Heart right ventricle (tissue), 16 donors: ENCODE results near the gene WFIKKN2. TPM values are rescaled to one million over a fixed set of nuclear protein-coding genes. Genes with fewer than 3 reads are reported as not detected.

Experiments
- ATAC-seq, 8 donors: fragments of 200-7000 bp; cut with Tn5 transposase; one replicate each; pipeline ENCODE4 v1.9.1; 2020; ENCODE audit warnings: mild to moderate bottlenecking in 8 of 8, moderate library complexity in 8 of 8, moderate number of reproducible peaks in 1 of 8
- DNase-seq, 2 donors: peaks; one replicate each; pipeline ENCODE4 v3.0.0-alpha.2; 2020
- H3K27ac ChIP-seq, 10 donors: fragments of 200-600 bp; sonication (generic) in 2 of 10; one replicate each; pipeline versions ENCODE4 v1.5.0 to v1.8.0; 2020 to 2022; ENCODE audit warnings: mild to moderate bottlenecking in 3 of 10
- H3K27me3 ChIP-seq, 7 donors: fragments of 200-600 bp; one replicate each; pipeline ENCODE4 v1.8.0; 2021 to 2022; ENCODE audit warnings: mild to moderate bottlenecking in 2 of 7
- H3K36me3 ChIP-seq, 9 donors: fragments of 200-600 bp; sonication (generic) in 1 of 9; one replicate each; pipeline versions ENCODE4 v1.5.0 to v1.8.0; 2020 to 2022; ENCODE audit warnings: mild to moderate bottlenecking in 2 of 9
- H3K4me1 ChIP-seq, 9 donors: fragments of 200-600 bp; sonication (generic) in 1 of 9; one replicate each; pipeline versions ENCODE4 v1.5.0 to v1.8.0; 2020 to 2022; ENCODE audit warnings: mild to moderate bottlenecking in 4 of 9
- H3K4me3 ChIP-seq, 10 donors: fragments of 200-600 bp; sonication (generic) in 2 of 10; one replicate each; pipeline versions ENCODE4 v1.5.0 to v1.8.0; 2020 to 2022; ENCODE audit warnings: mild to moderate bottlenecking in 7 of 10, moderate library complexity in 2 of 10
- H3K9me3 ChIP-seq, 11 donors: fragments of 200-600 bp in 10 of 11; sonication (generic) in 2 of 11; one replicate each; pipeline versions ENCODE4 v1.5.0 to v1.8.0; 2013 to 2022; ENCODE audit warnings: mild to moderate bottlenecking in 2 of 11, control low read depth in 1 of 11, moderate library complexity in 1 of 11
- whole genome bisulfite sequencing, 2 donors: extraction: QIAGEN DNeasy Blood & Tissue Kit; methylation state at CpG; one replicate each; pipeline ENCODE4 v1.1.7; 2013; ENCODE audit warnings: inconsistent platforms in 1 of 2; 5-methylcytosine and 5-hydroxymethylcytosine counted together
- intact Hi-C, 10 donors: fragments of 100-400 bp; cut with DNase I; formaldehyde crosslinking; loops; one replicate each; pipeline versions ENCODE4 v1.11.1 to v1.14.2; 2022
- polyA plus RNA-seq, 2 donors: library from polyadenylated mRNA; stranded (reverse); fragments of 200-250 nt; gene quantifications; one replicate each; pipeline ENCODE4 v1.2.3, GENCODE V29; 2013
- total RNA-seq, 10 donors: library from RNA; stranded (reverse); fragmentation: NEBNext Ultra II Directional in 3 of 10; extraction: Animal tissue kit (Norgen Biotek cat#: 25700) in 3 of 10; gene quantifications; one replicate each; pipeline versions ENCODE4 v1.2.1 to v1.2.4, GENCODE V29; 2021 to 2023
- TF ChIP-seq, protein P1 (sequence below), 9 donors: fragments of 200-600 bp; sonication (generic) in 2 of 9; IDR thresholded peaks; one replicate each; pipeline versions ENCODE4 v1.5.0 to v1.8.0; 2021 to 2022; ENCODE audit warnings: antibody characterized with exemption in 9 of 9, mild to moderate bottlenecking in 5 of 9, moderate library complexity in 1 of 9
- donor health status: Arrhythmogenic right ventricular cardiomyopathy.
- donor health status: ischemic (EF 13 %, LVEDD 7.1; RV severe dilation, severe dysfunction).
- donor health status: healthy with polysubstance abuse.
- donor health status: DM: no; HTN: yes; CAD: no.
- donor health status: DM: no; HTN: no; CAD: no.
- donor health status: ischemic (EF 25% LVEDD 6.9; RV normal size, moderate dysfunction).
- donor health status: ischemic (EF 25% LVEDD 5.7; RV mildly dilated, moderate dysfunction).
- donor health status: healthy.
- donor health status: DM: yes; HTN: yes; CAD: no.
- donor health status: Ischemic cardiomyopathy.
- donor health status: ischemic (EF 35%, LVEDD 5.7; RV mildly dilated, moderate dysfunction).
- donor health status: nonischemic (EF 11% LVEDD 7.7; RV severe dilation, severe dysfunction).
- donor health status: DM: yes; HTN: yes; CAD: no.
- donor health status: PGD.
- donor health status: ischemic (EF 29% LVEDD 5.4; RV normal size, mild dysfunction).
- donor health status: nonischemic (EF 23%, LVEDD 6.1; RV moderate dilation, normal function).

WFIKKN2 gene
- total and polyA plus RNA-seq, 12 donors: 0.10 to 1.7 (median 0.49) TPM

DNA sequence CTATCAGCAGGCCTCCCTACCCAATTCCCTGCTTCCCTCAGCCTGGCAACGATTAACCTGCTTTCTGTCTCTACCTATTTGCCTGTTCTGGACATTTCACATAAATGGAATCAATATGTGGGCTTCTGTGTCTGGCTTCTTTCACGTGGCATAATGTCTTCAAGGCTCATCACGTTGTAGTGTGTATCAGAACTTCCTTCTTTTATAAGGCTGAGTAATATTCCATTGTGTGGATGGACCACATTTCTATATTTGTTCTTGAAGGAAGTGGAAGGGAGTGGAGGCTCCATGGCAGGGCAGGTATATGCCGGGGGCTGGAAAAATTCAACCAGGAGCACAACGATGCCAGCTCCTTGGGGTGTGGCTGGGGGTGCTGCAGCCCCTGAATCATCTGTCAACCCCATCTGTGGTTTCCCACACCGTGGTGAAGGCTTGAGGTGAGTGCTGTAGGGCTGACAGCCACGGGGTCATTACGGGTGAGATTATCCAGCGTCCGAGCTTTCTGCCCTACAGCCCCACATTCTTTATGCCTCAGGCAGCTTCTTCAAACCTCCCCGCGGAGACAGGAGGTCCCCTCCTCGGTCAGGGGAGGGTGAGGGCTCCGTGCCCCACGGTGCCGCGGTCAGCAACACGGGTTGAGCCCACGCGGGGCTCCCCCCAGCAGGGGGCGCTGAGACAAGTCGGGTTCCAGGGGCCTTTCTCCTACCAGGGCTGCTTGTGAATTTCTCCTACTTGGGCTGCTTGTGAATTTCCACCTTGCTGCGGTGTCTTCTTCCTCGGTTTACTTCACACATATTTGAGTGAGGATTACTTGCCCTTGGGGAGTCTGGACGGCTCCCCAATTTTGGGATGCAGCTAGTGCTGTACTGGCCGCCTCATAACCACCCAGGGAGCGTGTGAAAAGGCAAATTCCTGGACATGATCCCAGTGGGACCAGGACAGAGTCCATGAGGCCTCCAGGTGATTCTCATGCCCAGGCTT lies 18.3 kb upstream of the WFIKKN2 start:
- no peaks in the 10 kb centered on the region for H3K36me3 ChIP-seq
- intact Hi-C loops: loop anchor here in 1 of 10 donors (1.0 kb wide), 1 partner anchor 25 kb away; no protein-coding TSS in a partner anchor
- H3K9me3 ChIP-seq: no peaks in the 10 kb centered on the region
- DNase-seq: peak; percentile 29 to 66
- H3K27ac ChIP-seq: no peak overlapping the region
- peaks cover 0 to 7% (median 0%) of the 10 kb centered on the region in 7 donors for H3K27me3 ChIP-seq
- ATAC-seq: peak; percentile 43 to 85 (median 75)
- TF ChIP-seq, protein P1, sequence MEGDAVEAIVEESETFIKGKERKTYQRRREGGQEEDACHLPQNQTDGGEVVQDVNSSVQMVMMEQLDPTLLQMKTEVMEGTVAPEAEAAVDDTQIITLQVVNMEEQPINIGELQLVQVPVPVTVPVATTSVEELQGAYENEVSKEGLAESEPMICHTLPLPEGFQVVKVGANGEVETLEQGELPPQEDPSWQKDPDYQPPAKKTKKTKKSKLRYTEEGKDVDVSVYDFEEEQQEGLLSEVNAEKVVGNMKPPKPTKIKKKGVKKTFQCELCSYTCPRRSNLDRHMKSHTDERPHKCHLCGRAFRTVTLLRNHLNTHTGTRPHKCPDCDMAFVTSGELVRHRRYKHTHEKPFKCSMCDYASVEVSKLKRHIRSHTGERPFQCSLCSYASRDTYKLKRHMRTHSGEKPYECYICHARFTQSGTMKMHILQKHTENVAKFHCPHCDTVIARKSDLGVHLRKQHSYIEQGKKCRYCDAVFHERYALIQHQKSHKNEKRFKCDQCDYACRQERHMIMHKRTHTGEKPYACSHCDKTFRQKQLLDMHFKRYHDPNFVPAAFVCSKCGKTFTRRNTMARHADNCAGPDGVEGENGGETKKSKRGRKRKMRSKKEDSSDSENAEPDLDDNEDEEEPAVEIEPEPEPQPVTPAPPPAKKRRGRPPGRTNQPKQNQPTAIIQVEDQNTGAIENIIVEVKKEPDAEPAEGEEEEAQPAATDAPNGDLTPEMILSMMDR (IDR thresholded peaks at IDR 0.05): peak; percentile 68 to 87 (median 81)
- 25 to 30% methylated on average over 27 of the region's 27 CpGs for WGBS, 2 donors
- H3K4me1 ChIP-seq: peaks cover 0 to 7% (median 0%) of the 10 kb centered on the region in 9 donors
- peak overlapping the region in 3 of 10 donors; percentile 12 to 24 (median 17) for H3K4me3 ChIP-seq

DNA sequence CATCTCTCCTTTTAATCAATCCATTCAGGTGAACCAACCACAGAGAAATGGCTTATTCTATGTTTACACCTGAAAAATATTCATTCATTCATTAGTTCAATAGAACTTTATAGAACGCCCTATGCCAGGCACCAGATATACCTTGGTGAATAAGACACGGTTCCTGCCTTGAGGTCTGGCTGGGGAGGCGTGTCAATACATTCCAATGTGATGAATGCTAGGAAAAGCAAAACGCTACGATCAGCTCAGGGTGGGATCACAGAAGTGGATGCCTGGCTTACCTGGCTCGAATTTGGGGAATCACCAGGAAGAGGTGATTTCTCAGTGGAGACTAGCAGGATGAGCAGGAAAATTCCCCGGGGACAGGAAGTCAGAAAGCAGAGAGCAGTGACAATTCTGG lies 17.5 kb upstream of the WFIKKN2 start:
- WGBS, 2 donors: 51 to 57% methylated on average over 7 of the region's 7 CpGs
- H3K27me3 ChIP-seq: peaks cover 0 to 7% (median 0%) of the 10 kb centered on the region in 7 donors
- intact Hi-C loops: loop anchor here in 1 of 10 donors (1.0 kb wide), 1 partner anchor 24 kb away; no protein-coding TSS in a partner anchor
- H3K4me3 ChIP-seq: no peak overlapping the region
- no peak overlapping the region for H3K27ac ChIP-seq
- DNase-seq (no peak), ATAC-seq (no peak)
- no peaks in the 10 kb centered on the region for H3K36me3 ChIP-seq
- peaks cover 0 to 5% (median 0%) of the 10 kb centered on the region in 11 donors for H3K9me3 ChIP-seq
- H3K4me1 ChIP-seq: peaks cover 0 to 7% (median 0%) of the 10 kb centered on the region in 9 donors
- TF ChIP-seq, protein P1 (IDR thresholded peaks at IDR 0.05): no peak

DNA sequence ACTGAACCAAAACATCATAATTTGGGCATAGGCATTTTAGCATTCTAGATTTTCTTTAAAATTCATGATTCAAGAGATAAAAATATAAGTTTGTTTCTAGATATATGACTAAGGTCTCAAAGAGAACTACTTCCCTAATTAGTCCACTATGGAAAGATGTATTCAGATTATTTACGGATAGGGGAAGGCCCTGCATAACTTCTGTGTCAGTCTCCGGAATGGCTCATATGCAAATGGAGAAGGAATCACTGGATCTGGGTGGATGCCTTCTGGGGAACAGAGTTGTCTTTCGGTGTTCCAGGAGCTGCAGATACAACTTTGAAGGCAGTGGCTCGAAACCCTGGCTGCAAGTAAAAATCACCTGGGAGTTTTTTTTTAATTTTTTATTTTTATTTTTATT lies 17.1 kb upstream of the WFIKKN2 start:
- Histone ChIP-seq H3K4me3 (no peak overlapping the region), H3K9me3 (peaks cover 0 to 8% (median 0%) of the 10 kb centered on the region in 11 donors), H3K27ac (no peak overlapping the region), H3K36me3 (no peaks in the 10 kb centered on the region), H3K4me1 (peaks cover 0 to 7% (median 0%) of the 10 kb centered on the region in 9 donors), H3K27me3 (peaks cover 0 to 7% (median 0%) of the 10 kb centered on the region in 7 donors)
- no peak for DNase-seq
- TF ChIP-seq, protein P1 (IDR thresholded peaks at IDR 0.05): no peak
- 90 to 92% methylated on average over 4 of the region's 4 CpGs for WGBS, 2 donors
- intact Hi-C loops: no loop called here
- ATAC-seq: no peak

DNA sequence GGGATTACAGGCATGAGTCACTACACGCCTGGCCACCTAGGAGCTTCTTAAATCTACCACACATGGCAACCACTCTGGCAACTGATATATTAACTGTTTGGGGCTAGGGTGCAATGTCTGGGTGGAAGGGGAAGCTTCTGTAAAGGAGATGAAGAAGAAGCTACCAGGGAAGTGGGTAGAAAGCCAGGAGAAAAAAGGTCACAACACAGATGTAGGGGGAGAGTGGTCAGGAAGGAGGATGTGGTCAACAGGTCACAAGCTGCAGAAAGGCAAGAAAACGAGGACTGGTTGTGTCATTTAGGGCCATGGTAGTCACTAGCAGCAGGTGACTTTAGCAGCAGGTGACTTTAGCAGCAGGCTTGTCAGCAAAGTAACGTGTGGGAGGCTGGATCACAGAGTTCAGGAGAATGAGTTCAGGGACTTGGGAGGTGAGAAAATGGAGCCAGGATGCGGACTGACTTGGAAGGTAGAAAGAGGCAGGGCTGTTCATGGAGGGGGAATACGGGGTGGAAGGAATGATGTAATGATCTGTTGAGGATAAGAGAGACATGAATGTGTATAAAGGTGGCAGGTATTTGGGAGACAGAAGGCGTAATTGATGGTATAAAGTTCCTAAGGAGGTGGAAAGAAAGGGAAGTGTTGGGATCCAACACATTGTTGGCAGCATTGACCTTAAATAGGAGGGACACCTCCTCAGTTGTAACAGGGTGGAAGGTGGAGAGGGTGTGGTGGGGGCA lies 16.3 kb upstream of the WFIKKN2 start:
- TF ChIP-seq, protein P1 (IDR thresholded peaks at IDR 0.05): no peak
- H3K36me3 ChIP-seq: no peaks in the 10 kb centered on the region
- ATAC-seq (no peak), DNase-seq (no peak)
- no peak overlapping the region for H3K27ac ChIP-seq
- H3K4me3 ChIP-seq: no peak overlapping the region
- H3K27me3 ChIP-seq: peaks cover 0 to 7% (median 0%) of the 10 kb centered on the region in 7 donors
- WGBS, 2 donors: 73 to 74% methylated on average over 6 of the region's 6 CpGs
- H3K9me3 ChIP-seq: peaks cover 0 to 8% (median 0%) of the 10 kb centered on the region in 11 donors
- H3K4me1 ChIP-seq: peaks cover 0 to 7% (median 0%) of the 10 kb centered on the region in 9 donors
- intact Hi-C loops: no loop called here
